Coronary artery (tissue), 2 donors: ENCODE data around the gene FUT3.
"Not testable (repeated sequence)": the region's sequence is repeated elsewhere in the genome, so short reads cannot be mapped to it uniquely, and the experiment has no call there.

Experiments used
- DNase-seq: peaks from one replicate; pipeline ENCODE4 v3.0.0-alpha.2; 2017; ENCODE audit warnings: low spot score
- H3K27ac ChIP-seq, 2 donors: fragments of 200-600 bp; sonication (generic); one replicate each; pipeline ENCODE4 v1.5.1; 2016 to 2019
- H3K4me3 ChIP-seq: fragments of 200-600 bp; sonication (generic); 2 replicates; pipeline ENCODE4 v1.5.1; 2016; ENCODE audit warnings: mild to moderate bottlenecking, moderate library complexity
- TF ChIP-seq, protein P1 (sequence below): fragments of 200-600 bp; sonication (generic); IDR thresholded peaks from one replicate; pipeline ENCODE4 v1.5.1; 2019; ENCODE audit warnings: antibody characterized with exemption

The FUT3 gene

DNA sequence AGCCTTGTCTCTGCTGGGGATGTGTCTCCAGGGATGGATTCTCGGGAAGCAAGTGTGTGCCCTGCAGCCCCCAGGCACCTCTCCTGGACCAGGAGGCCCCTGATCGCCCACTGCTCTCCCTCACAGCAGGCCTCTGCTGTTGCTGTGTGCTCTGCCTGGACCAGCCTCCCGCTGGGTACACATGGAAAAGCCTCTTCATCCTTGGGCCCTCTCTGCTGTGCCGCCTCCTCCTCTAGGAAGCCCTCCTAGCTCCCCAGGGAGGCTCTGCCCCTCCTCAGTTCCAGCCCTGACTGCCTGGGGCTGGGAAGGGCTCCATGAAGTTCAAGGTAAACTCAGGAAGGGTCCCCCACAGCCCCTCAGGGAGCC is 40.3 kb upstream of the FUT3 start:
- no peak for DNase-seq
- Histone ChIP-seq H3K27ac (no peak overlapping the region), H3K4me3 (no peak overlapping the region)
- TF ChIP-seq, protein P1, sequence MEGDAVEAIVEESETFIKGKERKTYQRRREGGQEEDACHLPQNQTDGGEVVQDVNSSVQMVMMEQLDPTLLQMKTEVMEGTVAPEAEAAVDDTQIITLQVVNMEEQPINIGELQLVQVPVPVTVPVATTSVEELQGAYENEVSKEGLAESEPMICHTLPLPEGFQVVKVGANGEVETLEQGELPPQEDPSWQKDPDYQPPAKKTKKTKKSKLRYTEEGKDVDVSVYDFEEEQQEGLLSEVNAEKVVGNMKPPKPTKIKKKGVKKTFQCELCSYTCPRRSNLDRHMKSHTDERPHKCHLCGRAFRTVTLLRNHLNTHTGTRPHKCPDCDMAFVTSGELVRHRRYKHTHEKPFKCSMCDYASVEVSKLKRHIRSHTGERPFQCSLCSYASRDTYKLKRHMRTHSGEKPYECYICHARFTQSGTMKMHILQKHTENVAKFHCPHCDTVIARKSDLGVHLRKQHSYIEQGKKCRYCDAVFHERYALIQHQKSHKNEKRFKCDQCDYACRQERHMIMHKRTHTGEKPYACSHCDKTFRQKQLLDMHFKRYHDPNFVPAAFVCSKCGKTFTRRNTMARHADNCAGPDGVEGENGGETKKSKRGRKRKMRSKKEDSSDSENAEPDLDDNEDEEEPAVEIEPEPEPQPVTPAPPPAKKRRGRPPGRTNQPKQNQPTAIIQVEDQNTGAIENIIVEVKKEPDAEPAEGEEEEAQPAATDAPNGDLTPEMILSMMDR, result no peak

GRCh38 chr19:5890099-5890498 is 38.9 kb upstream of the FUT3 start:
- Histone ChIP-seq H3K27ac (no peak overlapping the region), H3K4me3 (no peak overlapping the region)
- TF ChIP-seq, protein P1, result no peak
- no peak for DNase-seq

DNA sequence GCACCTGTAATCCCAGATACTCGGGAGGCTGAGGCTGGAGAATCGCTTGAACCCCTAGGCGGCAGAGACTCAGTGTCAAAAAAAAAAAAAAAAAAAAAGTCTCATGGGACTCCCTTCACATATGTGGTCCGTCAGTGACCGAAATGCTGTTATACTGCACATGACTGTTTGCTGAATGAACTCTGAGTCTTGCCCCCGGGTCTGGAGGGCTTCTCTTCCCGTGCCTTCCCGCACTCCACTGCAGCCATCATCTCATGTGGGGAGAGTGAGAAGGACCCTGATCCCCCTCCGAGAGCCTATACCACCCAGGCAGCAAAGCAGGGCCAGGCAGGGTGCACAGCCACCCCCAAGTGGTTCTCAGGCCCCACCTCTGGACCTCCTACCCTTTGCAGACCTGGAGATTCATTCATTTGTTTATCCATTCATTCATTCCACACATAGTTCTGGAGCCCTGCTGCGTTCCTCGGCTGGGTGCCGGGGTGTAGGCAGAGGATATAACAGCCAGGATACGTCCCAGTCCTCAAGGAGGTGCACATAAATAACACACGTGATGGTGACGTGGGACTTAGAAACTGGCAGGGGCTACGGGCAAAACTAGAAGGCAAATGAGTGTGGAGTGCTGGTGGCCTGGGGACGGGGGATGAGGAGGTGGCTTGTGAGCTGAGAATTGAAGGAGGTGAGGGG is 38.2 kb upstream of the FUT3 start:
- TF ChIP-seq, protein P1, result no peak
- Histone ChIP-seq H3K4me3 (no peak overlapping the region), H3K27ac (no peak overlapping the region)
- DNase-seq, result no peak

GRCh38 chr19:5884065-5884811 is 33.0 kb upstream of the FUT3 start:
- not testable (repeated sequence) for H3K4me3 ChIP-seq, H3K27ac ChIP-seq, DNase-seq

DNA sequence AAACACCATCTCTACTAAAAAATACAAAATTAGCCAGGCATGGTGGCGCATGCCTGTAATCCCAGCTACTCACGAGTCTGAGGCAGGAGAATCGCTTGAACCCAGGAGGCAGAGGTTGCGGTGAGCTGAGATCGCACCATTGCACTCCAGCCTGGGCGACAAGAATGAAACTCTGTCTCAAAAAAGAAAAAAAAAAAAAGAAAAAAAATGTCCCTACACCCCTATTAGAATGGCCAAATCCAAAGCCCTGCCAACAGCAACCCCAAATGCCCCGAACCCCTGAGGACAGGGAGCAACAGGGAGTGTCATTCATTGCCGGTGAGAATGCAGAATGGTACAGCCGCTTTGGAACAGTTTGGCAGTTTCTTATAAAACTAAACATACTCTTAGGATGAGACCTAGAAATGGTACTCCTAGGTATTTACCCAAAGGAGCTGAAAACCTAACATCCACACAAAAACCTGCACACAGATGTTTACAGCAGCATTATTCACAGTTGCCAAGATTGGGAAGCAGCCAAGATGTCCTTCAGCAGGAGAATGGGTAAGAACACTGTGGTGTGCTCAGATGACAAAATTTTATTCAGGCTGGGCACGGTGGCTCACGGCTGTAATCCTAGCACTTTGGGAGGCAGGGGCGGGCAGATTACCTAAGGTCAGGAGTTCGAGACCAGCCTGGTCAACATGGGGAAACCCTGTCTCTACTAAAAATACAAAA is 32.1 kb upstream of the FUT3 start:
- not testable (repeated sequence) for DNase-seq, H3K4me3 ChIP-seq, H3K27ac ChIP-seq

DNA sequence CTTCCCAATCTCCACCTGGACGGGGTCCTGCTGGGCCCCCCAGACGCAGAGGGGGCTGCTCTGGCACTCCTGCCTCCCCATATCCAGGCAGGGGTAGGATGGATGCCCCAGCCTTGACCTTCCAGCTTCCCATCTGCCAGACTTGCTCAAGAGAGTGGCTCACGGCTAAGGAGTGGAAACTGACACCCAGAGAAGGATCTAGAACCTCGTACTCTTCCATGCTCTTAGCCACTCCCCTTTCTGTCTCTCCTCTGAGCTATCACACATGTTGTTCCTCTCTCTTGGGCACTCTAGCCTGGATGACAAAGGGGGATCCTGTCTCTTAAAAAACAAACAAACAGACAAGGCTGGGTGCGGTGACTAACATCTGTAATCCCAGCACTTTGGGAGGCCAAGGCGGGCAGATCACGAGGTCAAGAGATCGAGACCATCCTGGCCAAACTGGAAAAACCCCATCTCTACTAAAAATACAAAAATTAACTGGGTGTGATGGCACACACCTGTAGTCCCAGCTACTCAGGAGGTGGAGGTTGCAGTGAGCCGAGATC is 31.2 kb upstream of the FUT3 start:
- TF ChIP-seq, protein P1, result no peak
- H3K27ac ChIP-seq, result no peak overlapping the region
- H3K4me3 ChIP-seq, result no peak overlapping the region
- DNase-seq, result no peak

DNA sequence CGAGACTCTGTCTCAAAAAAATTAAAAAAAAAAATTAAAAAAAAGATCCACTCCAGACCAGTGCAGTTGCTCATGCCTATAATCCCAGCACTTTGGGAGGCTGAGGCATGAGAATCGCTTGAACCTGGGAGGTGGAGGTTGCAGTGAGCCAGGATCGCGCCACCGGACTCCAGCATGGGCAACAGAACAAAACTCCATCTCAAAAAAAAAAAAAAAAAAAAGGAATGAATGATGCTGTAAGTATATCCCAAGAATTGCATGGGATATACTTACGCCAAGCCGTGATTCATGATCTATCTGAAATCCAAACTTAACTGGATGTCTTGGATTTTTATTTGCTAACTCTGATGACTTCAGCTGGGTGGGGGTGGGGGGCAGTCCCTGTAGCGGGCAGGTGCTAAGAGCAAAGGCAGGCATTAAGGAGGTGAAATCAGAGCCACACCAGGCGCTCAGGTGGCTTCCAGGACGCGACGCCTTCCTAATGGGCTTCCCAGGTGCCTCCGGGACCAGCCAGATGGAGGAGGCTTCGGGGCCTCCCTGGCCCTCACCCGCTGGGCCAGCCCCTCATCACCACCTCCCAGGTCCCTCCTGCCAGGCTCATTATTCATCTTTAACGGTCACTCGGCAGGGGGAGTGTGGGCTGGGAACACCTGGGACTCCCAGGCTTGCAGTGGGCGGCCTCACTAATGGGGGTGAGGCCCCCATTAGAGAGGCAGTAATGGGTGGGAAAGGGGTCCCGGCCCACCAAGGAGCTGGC is 30.5 kb upstream of the FUT3 start:
- no peak overlapping the region for H3K4me3 ChIP-seq
- TF ChIP-seq, protein P1, result no peak
- DNase-seq, result no peak
- H3K27ac ChIP-seq, result no peak overlapping the region
